AG09309 (cell line): ENCODE data around the gene FAM200A.
A peak's percentile ranks its signal among the peaks of the same experiment; 100 is the strongest.
"Not testable (repeated sequence)": the region's sequence is repeated elsewhere in the genome, so short reads cannot be mapped to it uniquely, and the experiment has no call there.

Experiments
- DNase-seq: peaks from one replicate; pipeline ENCODE4 v3.0.0-alpha.2; 2010; ENCODE audit warnings: low read depth
- H3K4me3 ChIP-seq: 2 replicates; pipeline ENCODE4 v1.5.1; 2011; ENCODE audit warnings: mild to moderate bottlenecking, low read depth, low read length, moderate library complexity; ENCODE audit not compliant: control insufficient read depth
- CTCF ChIP-seq: IDR thresholded peaks from 2 replicates; pipeline ENCODE4 v1.5.1; 2011; ENCODE audit warnings: mild to moderate bottlenecking, low read depth, low read length, inconsistent platforms; ENCODE audit not compliant: insufficient read depth, control insufficient read depth; ENCODE audit errors: missing control alignments

The FAM200A gene

DNA sequence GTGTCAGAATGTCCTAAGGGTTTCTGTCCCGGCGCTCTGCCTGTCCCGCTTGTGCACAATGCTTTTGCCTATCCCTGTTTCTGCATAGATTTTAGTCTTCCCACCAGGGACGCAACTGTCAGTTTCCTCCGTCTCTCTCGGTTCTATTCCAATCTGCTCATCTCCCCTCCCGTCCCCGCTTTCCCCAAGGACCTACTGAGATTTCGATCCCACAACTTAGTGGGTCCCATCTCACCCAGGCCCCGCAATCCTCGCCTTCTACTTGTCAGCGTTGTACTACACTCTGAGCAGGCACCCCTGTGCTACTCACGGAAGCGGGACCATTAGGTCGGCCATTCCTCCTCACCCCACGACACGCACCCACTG lies 6.0 kb upstream of the FAM200A start:
- no peak for DNase-seq
- peak overlapping the region; percentile 89 for H3K4me3 ChIP-seq
- TF ChIP-seq CTCF: no peak

GRCh38 chr7:99557196-99557607 lies 5.3 kb upstream of the FAM200A start:
- H3K4me3 ChIP-seq: no peak overlapping the region
- no peak for DNase-seq
- TF ChIP-seq CTCF: no peak

DNA sequence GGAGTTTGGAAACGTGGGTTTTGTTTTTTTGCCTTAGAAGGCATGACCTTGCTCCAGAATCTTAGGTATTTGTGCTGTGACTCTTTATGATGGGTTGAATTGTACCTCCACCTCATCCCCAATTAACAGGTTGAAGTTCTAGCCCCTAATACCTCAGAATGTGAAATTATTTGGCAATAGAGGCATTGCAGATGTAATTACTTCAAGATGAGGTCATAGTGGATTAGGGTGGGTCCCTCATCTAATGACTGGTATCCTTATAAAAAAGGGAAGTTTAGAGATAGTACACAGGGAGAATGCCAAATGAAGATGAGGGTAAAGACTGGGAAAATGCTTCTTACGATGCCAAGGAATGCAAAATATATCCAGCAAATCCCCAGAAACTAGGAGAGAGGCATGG lies 3.0 kb upstream of the FAM200A start:
- no peak for DNase-seq
- TF ChIP-seq CTCF: no peak
- no peak overlapping the region for H3K4me3 ChIP-seq

GRCh38 chr7:99553039-99553438 lies 1.1 kb upstream of the FAM200A start:
- no peak for DNase-seq
- H3K4me3 ChIP-seq: no peak overlapping the region
- TF ChIP-seq CTCF: no peak

GRCh38 chr7:99551334-99551733 lies 580 bp downstream of the FAM200A start:
- H3K4me3 ChIP-seq: peak overlapping the region; percentile 100
- TF ChIP-seq CTCF: no peak
- DNase-seq: no peak

DNA sequence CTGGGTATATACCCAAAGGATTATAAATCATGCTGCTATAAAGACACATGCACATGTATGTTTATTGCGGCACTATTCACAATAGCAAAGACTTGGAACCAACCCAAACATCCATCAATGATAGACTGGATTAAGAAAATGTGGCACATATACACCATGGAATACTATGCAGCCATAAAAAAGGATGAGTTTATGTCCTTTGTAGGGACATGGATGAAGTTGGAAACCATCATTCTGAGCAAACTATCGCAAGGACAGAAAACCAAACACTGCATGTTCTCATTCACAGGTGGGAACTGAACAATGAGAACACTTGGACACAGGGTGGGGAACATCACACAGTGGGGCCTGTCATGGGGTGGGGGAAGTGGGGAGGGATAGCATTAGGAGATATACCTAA lies 2.4 kb downstream of the FAM200A start:
- H3K4me3 ChIP-seq, DNase-seq: not testable (repeated sequence)

DNA sequence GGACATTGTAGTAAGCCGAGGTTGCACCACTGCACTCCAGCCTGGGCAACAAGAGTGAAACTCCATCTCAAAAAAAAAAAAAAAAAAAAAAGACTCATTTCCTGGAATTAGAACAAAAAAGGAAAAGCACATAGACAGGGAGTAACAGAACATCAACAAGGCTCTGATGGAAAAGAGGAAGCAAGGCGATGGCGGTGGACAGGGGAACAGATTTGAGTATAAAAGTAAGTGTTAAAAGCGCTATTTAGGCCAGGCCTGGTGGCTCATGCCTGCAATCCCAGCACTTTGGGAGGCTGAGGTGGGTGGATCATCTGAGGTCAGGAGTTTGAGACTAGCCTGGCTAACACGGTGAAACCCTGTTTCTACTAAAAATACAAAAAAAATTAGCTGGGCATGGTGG lies 6.6 kb downstream of the FAM200A start:
- H3K4me3 ChIP-seq, DNase-seq: not testable (repeated sequence)

DNA sequence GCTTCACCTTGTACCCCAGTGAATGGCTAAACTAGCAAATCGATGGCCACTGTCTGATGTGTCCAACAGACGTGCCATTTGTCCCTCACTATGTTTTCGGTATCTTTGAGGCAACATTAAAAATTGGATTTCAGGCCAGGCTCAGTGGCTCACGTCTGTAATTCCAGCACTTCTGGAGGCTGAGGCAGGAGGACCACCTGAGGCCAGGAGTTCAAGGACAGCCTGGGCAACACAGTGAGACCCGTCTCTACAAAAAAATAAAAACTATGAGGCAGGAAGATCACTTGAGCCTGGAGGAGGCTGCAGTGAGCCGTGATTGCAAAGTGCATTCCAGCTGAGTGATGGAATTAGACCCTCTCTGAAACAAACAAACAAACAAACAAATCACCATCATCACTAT lies 8.0 kb downstream of the FAM200A start:
- no peak overlapping the region for H3K4me3 ChIP-seq
- TF ChIP-seq CTCF: no peak
- no peak for DNase-seq
